RPMI8226 (cell line): ENCODE data around the gene TSC22D4.

Experiments used
- DNase-seq: peaks from one replicate; pipeline ENCODE4 v3.0.0-alpha.2; 2015

TSC22D4 gene

GRCh38 chr7:100492738-100493475, 13.9 kb upstream of the TSC22D4 start:
- no peak for DNase-seq

- DNase-seq, result no peak
Observed at GRCh38 chr7:100491192-100491578, 12.2 kb upstream of the TSC22D4 start.

GRCh38 chr7:100490483-100491191, 11.6 kb upstream of the TSC22D4 start:
- peak; percentile 44 for DNase-seq

GRCh38 chr7:100489824-100490223, 10.8 kb upstream of the TSC22D4 start:
- peak; percentile 99 for DNase-seq

- DNase-seq, result no peak
Observed at GRCh38 chr7:100489121-100489520, 10.1 kb upstream of the TSC22D4 start.

GRCh38 chr7:100488333-100489095, 9.5 kb upstream of the TSC22D4 start:
- DNase-seq, result no peak

- DNase-seq, result no peak
Observed at GRCh38 chr7:100486753-100487446, 7.9 kb upstream of the TSC22D4 start.

- DNase-seq, result no peak
Observed at GRCh38 chr7:100486111-100486636, 7.2 kb upstream of the TSC22D4 start.

- DNase-seq, result no peak
Observed at GRCh38 chr7:100485471-100485876, 6.5 kb upstream of the TSC22D4 start.

- no peak for DNase-seq
Observed at GRCh38 chr7:100484673-100485045, 5.6 kb upstream of the TSC22D4 start.

GRCh38 chr7:100483722-100484672, 5.0 kb upstream of the TSC22D4 start, which contains the start of gene NYAP1:
TSS of gene NYAP1 (plus strand) at chr7:100483927. CDS start at chr7:100485312, 1,385 bp downstream.
- DNase-seq, result no peak

GRCh38 chr7:100483090-100483721, 4.2 kb upstream of the TSC22D4 start:
- DNase-seq, result peak; percentile 82

GRCh38 chr7:100482728-100483089, 3.7 kb upstream of the TSC22D4 start:
- no peak for DNase-seq

GRCh38 chr7:100481466-100481865, 2.5 kb upstream of the TSC22D4 start:
- no peak for DNase-seq

GRCh38 chr7:100477871-100478267, 1.1 kb downstream of the TSC22D4 start:
- no peak for DNase-seq

GRCh38 chr7:100476903-100477870, 1.8 kb downstream of the TSC22D4 start:
- DNase-seq, result no peak

- no peak for DNase-seq
Observed at GRCh38 chr7:100476101-100476780, 2.8 kb downstream of the TSC22D4 start.

GRCh38 chr7:100475549-100475948, 3.5 kb downstream of the TSC22D4 start:
- DNase-seq, result no peak

GRCh38 chr7:100472854-100473499, 6.0 kb downstream of the TSC22D4 start:
- no peak for DNase-seq
